LoVo (cell line): ENCODE results near the gene RNU1-1.
"Not testable (repeated sequence)": the region's sequence is repeated elsewhere in the genome, so short reads cannot be mapped to it uniquely, and the experiment has no call there.

ENCODE experiments used
- DNase-seq: peaks from one replicate; pipeline ENCODE4 v3.0.0-alpha.2; 2016; ENCODE audit warnings: low spot score

RNU1-1 gene

DNA sequence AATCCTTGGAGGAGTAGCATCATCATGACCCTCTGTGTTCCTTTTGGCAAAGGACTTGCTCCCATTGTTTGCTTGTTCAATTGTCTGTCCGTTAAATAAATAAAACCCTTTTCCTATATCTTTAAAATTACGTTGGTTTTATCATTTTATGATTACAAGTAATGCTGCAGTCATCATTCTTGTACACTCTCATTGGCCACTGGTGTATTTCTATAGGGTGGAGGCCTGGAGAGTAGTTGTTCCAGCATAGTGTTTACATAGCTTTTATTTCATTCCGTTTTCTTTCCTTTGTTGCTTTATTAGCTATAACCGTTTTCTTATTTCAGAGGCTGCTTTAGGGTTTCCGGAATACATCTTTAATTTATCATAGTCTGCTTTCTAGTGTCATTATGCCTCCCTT lies 7.6 kb upstream of the RNU1-1 start:
- not testable (repeated sequence) for DNase-seq

DNA sequence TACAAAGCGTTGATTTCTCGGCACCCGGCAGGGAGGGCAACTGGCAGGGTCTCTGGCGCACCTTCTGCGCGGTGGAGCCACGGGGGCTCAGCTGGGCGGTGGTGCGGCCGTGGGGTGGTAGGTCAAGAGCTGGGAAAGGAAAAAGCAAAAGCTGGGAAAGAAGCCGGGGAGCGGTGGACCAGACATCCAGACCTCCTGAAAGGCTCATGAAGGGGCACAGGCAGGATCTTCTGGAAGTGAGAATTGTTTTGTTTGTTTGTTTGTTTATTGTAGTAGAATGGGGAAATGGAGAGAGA lies 7.2 kb upstream of the RNU1-1 start:
- DNase-seq, result no peak

DNA sequence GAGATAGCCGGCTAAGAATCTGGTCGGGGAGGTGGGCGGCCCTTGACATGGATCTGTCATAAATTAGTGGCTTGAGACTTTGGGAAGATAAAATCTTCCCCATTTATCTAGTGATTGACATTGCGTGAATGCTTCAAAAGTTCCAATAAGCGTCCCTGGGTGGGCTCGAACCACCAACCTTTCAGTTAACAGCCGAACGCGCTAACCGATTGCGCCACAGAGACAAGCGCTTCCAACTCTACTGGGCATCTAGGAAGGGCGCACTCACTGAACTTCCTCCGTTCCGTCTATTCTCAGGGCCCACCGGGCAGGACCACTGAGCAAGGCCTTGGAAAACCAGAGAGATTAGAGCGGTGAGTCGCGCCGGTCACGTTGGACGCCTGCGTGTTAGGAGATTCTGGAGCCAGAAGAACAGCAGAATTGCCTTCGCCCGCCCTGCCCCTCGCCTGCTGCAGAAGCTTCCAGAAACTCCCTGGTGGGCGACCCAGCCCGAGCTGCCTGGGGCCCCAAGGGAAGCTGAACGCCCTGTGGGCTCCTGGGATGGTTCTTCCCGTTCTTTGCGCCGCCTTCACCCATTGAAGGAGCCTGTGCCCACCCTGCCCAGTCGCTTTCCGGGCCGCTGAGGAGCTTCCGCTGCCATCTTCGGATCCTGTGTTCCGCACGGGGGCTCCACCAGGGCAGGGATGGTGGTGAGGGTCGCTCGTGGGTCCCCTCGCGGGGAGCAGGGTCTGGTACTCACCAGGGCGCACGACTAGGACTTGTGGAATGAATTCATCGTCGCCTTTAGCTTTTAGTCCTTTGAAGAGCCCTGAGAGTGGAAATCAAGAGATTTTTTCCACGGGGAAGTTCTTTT lies 6.6 kb upstream of the RNU1-1 start:
- DNase-seq, result not testable (repeated sequence)

DNA sequence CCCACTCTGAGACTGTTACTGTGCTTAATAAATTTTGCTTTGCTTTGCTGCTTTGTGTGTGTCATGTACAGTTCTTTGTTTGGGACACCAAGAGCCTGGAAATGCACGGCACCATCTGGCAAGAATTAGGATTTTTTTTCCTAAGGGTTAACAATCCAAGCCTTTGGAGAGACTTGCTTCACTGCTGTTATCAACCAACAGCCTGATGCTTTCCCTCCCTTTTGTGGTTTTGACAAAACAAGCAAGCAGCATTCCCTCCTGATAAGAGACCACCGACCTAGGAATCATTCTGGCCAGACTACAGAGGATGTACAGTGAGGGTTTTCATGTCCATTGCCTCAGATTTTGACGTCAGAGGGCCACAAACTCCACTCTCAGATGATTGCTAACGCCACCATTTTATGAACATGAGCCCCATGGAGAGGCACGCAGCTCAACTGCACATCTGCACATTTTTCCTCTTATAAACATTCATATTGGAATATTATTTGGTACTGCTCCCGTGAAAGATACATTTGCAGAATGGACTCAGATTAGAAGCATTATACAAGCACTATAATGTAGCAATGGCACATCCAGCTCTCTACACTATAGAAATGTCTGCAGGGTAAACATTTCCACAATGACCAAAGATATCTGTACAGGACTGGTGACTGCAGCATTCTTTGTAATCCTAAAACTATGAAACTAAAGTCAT lies 5.3 kb upstream of the RNU1-1 start:
- not testable (repeated sequence) for DNase-seq

DNA sequence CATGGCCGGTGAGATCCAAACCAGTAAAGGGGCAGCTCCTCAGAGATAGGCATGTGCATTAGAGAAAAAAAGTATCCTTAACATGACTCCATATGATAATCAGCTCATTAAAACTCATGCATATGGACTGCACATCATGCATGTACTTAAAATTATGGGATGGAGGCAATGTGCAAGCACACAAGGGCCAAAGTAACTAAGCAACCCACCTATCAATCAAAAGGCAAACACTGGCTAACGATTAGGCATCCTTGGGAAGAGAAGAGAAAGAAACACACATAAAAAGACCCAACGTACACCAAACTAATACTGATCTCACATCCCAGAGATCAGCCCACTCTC lies 4.8 kb upstream of the RNU1-1 start:
- not testable (repeated sequence) for DNase-seq

DNA sequence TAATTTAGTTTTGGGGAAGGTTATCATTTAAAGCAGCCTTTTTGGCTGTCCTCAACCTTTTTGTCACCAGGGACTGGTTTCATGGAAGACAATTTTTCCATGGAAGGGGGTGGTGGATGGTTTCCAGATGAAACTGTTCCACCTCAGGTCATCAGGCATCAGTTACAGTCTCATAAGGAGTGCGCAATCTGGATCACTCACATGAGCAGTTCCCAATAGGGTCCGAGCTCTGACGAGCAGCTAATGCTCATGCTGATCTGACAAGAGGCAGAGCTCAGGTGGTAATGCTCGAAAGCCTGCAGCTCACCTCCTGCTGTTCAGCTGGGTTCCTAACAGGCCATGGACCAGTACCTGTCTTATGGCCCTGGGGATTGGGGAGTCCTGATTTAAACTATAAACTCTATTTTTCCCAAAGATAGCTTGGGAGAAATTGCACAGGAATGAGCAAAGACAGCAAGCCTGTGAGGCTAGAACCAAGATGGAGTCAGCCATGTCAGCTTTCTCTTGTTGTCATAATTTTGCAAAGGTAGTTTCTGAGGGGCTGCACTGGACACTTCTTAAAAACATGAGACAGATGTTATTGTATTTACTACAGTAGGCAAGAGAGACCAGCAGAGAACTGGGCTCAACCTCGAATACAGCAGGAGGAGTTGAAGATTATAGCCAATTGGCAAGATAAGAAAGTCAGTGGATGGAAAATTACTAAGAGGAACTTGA lies 2.8 kb upstream of the RNU1-1 start:
- not testable (repeated sequence) for DNase-seq

DNA sequence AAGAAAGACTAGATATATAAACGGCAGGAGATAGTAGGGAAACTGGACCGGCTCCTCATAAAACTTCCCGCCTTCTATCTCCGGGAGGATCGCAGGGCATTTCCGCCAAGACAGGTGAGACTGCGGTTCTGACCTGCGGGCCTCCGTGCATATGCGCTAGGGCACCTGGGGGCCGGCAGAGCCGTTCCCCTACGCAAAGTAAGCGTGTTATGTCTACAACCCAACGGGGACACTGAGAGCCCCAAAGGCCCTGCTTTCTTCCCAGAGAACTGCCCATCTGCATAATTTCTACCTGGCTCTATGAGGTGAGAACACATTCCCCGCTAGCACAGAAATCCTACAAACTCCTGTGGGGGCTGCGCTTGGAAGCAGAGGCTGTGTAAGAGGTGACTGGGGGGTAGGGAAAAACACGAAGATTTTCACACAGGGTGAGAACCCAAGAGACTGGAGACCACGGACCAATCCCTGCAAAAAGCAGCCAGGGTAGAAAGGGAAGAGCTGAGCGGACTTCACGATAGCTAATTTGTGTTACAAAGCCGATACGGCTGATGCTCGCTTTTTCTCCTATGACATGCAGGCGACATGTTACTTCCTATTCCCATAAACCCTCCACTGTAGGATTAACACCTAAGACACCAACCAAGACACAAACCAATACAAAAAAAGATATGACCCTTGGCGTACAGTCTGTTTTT lies 526 bp downstream of the RNU1-1 start:
- DNase-seq, result peak; percentile 93

DNA sequence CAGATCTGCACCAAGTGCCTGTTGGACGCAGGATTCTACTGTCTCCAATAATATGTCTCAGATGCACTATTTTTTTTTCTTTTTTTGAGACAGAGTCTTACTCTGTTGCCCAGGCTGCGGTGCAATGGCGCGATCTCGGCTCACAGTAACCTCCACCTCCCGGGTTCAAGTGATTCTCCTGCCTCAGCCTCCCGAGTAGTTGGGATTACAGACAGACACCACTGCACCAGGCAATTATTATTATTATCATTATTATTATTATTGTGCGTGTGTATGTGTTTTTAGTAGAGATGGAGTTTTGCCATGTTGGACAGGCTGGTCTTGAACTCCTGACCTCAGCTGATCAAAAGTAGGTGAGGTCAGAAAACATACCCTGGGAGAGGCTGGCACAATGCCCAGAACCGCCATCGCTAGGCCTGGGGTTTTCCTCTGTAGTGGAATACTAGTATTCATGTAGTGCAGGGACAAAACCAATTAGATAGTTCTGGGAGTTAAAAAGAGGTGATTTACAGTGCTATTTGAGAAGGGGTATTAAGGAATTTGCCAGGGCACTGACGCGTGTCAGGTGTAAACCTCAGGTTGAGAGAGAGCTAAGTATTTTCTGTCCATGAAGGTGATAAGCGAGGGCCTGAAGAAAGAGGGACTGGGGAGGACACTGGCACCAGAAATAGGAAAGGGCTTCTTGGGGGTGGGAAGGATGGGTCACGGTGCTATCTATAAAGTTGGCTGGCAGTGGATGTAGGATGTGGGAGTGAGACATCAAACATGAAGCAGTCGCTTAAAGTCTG lies 1.3 kb downstream of the RNU1-1 start:
- not testable (repeated sequence) for DNase-seq

DNA sequence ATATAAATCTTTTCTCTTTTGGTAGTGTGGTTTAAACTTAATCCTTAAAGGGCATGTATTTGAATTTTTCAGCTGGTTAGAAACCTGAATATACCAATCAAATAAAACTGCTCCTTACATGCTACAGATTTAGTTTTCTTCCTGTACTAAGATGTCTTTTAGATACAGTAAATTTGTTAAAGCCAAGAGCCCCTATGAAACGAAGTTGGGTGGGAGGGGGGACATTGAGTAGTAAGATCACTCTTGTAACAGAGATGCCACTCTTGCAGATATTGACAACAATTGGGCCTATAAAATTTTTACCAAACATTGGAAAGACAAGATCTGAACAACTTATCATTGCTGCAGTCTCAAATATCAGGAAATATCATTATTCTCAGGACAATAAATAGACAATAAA lies 2.2 kb downstream of the RNU1-1 start:
- DNase-seq, result not testable (repeated sequence)

DNA sequence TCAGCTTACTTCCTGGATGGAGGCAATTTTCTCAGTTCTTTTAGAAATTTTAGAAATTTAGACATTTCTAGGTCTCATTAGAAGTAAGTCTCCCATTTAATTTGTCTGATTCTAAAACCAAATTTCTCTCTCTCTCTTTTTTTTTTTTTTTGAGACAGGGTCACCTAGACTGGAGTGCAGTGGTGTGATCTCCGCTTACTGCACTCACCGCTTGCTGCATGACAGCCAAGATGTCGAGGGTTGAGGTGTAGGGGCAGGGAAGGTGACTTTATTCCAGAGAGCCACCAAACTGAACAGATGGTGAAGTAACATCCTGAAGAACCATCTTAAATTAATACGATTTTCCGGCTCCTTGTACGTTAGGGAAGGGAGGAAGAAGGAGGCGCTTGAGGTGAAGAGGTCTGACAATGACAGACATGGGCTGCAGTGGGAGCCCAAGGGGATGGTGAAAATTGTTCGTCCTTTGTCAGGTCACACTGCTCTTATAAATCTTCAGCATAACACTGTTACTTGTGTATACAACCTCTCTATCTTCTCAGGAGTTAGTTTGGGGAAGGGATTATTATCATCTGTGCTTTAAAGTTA lies 5.1 kb downstream of the RNU1-1 start:
- peak; percentile 30 for DNase-seq

DNA sequence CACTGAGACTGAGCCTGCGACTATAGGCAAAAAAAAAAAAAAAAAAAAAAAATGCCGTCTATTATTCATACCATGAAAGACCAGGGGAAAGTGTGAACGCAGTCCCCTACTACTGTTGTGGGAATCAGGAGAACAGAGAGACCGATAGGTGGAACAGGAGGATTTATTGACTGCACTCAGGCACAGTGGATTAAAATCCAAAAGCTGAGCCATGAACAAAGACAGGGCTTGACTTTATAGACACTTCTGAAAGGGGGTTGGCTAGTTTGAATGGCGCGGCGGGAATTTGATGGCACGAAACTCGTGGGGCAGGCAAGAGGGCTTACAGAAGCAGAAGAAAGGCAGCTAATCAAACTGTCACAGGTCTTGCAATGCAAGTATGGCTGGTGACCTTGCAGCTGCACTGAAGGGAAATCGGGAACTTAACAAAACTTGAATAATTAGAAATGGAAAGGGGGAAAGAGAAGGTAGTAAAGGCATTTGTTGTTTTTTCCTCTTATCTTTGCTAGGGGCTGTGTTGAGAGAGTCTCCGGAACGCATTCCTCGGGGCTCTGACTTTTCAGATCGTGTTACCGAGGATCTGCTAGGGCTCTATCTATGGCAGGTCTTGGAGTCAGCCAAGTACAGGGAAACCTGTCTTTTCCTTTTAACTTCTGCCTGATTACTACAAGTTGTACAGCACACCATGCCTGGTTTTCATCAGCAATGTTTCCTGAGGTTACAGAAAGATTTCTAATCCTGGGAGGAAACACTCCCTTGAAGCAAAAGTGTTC lies 7.5 kb downstream of the RNU1-1 start:
- not testable (repeated sequence) for DNase-seq

DNA sequence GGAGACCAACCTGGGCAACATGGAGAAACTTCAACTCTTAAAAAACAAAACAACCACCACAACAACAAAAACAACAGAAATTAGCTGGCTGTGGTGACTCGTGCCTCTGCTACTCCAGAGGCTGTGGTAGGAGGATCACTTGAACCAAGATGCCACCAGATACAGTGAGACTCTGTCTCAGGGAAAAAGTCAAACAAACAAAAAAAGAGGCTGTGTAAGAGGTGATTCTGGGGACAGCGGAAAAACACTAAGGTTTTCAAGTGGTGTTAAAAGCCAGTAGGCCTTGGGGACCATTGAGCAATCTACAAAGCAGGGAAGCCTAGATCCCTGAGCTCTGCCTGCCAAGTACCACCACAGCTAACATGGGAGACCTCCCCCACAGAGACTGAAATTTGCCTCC lies 8.2 kb downstream of the RNU1-1 start:
- not testable (repeated sequence) for DNase-seq

DNA sequence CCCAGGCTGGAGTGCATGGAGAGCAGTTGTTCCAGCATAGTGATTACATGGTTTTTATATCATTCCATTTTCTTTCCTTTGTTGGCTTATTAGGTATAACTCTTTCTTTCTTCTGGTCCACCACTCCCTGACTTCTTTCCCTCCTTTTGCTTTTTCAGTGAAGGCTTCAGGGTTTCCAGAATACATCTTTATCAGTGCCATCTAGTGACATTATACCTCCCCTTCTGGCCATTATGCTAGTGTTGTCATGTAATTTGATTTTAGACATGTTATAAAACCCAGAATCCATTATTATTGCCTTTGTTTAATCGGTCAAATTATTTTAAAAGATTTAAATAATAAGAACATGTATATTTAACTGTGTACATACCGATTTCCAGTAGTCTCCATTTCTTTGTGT lies 10.6 kb downstream of the RNU1-1 start:
- DNase-seq, result no peak

DNA sequence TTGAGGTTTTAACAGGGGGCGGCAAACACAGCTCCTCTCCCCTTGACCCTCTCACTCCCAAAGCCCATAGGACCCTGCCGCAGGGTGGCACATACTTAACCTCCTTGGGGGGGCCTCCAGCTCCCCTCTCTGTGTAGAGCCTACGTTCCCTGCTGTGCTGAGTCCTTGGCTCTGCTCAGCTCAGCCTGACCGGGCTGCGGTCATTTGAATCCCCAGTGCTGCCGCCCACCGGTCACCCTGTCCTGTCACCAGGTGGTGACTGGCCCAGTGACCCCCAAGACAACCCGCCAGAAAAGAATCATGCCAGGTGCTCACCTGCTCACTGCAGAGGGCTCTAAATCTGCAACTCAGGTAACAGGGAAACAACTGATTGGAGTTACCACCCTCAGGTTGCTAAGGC lies 12.6 kb downstream of the RNU1-1 start:
- DNase-seq, result not testable (repeated sequence)

DNA sequence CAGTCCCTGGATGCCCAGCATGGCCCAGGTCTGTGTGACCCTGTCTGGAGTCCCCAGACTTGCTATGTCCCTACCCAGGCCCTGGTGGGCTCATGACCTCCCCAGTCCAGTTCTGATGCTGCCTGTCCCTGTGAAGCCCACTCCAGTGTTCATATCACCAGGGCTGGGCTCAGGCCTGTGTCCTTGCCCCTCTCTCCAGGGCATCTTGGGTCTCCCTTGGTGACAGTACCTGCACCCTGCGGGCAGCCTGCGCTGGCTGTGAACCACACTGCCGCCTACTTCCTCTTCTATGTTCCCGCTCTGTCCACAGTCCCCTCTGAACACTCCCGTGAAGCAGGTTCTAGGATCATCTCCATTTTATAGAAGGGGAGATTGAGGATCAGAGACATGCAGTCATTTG lies 13.1 kb downstream of the RNU1-1 start:
- not testable (repeated sequence) for DNase-seq

DNA sequence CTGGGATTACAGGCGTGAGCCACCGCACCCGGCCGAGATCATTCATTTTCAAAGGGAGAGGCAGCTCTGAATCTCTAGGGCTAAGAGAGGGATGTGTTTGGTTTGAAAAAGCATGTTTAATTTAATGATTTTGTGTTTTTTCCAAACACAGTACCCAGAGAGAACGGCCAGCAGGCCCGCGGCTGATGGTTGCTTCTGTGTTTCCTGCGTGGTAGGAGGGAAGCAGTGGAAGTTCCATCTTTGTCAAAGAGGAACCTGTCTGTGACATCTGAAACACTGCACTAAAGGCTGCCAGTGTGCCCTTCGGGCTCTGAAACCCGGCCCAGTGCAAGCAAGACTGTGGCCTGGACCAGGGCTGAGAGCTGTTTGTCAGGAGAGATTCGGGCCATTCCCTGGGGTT lies 13.6 kb downstream of the RNU1-1 start:
- DNase-seq, result not testable (repeated sequence)

DNA sequence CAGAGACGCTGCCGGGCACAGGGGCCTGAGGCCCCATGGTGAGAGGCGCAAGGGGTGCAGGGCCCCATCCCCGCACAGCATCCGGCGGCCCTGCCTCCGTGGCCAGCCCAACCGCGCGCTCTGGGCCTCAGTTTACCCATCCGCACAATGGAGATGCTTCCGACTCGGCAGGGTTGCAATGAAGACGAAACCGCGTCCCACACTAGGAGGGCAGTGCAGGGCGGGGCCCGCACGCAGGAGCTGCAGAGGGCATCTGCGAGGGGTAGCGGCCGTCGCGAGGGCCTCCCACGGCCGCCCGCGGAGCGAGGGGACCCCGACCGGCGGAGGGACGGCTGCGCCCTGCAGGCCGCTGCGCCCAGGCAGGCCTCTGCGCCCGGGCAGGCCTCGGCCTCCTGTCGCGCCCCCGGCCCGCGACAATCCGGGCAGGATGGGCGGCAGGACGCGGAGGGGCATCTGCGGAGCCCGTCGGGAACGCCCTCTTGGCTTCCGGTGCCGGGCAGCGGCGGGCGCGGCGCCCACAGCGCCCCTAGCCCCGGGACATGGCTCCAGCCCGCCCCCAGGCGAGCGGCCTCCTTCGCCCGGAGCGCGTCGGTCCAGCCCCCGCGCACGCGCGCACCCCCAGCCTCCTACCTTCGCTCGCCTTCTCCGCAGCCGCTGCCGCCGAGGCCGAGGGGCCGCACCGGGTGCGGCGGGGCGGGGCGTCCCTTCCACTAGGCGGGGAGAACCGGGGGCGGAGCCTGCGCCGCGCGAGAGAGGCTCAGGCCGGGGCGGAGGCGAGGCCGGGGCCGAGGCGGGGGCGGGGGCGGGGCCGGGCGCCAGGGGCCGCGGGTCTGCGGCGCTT lies 15.3 kb downstream of the RNU1-1 start:
- DNase-seq, result peak; percentile 92

DNA sequence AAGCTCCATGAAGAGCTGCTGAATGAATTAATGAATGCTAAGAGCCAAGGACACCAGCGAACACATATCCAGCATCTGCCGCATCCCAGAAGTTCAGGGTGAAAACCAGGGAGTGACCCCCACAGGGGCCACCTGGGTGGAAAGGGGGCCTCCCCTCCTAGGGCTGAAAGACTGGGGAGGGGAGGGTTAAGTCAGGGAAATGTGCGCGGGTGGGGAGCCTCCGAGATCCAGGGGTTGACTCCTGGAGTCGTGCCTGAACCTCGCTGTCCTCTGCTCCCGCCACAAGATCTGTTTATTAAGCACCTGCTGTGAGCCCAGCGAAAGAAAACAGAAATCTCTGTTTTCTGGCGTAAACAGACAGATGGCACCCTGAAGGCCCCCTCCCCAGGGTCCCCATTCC lies 16.0 kb downstream of the RNU1-1 start:
- DNase-seq, result not testable (repeated sequence)

DNA sequence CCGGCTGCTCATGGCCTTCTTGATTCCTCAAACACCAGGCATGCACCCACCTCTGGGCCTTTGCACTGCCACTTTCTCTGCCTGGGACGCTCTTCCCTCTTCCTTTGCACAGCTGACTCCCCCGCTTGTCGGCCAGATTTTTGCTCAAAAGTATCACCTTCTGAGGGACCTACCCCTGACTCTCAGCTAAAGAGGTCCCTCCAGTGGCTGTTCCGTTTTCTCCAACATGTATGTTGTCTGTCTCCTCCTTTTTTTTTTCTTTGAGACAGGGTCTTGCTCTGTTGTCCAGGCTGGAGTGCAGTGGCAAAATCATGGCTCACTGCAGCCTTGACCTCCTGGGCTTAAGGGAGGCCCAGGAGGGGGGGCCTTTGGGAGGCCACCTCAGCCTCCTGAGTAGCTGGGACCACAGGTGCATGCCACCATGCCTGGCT lies 16.6 kb downstream of the RNU1-1 start:
- not testable (repeated sequence) for DNase-seq
